ENCODE data around the gene ID2. TPM values are rescaled to one million over a fixed set of nuclear protein-coding genes. Genes with fewer than 3 reads are reported as not detected.

ID2 gene, protein sequence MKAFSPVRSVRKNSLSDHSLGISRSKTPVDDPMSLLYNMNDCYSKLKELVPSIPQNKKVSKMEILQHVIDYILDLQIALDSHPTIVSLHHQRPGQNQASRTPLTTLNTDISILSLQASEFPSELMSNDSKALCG
- total RNA-seq = 100 to 1,000 TPM; 216 to 274 TPM
- polyA plus RNA-seq = 100 to 1,000 TPM; 149 to 488 TPM

DNA sequence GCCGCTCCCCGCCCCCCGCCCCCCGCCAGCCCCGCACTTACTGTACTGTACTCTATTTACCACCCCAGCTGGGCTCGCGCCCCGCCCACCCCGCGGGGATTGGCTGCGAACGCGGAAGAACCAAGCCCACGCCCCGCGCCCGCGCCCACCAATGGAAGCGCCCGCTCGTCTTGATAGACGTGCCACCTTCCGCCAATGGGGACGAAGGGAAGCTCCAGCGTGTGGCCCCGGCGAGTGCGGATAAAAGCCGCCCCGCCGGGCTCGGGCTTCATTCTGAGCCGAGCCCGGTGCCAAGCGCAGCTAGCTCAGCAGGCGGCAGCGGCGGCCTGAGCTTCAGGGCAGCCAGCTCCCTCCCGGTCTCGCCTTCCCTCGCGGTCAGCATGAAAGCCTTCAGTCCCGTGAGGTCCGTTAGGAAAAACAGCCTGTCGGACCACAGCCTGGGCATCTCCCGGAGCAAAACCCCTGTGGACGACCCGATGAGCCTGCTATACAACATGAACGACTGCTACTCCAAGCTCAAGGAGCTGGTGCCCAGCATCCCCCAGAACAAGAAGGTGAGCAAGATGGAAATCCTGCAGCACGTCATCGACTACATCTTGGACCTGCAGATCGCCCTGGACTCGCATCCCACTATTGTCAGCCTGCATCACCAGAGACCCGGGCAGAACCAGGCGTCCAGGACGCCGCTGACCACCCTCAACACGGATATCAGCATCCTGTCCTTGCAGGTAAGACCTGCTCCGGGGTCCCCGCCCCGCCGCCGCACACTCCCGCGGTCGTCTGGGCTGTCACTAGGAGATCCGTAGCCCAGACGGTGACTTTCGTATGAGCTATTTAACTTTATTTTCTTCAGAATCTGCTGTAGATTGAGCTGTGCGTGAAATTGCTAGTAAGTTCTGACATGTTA lies at the start of gene ID2:
TSS of gene ID2 (plus strand) at position 271 of the 907 bp plus-strand sequence. CDS start at position 381, 110 bp downstream.
- no peaks in the 10 kb centered on the region for H3K36me3 ChIP-seq (ENCODE audit: control insufficient read depth in 4 of 4, insufficient read depth in 3 of 4, low read depth in 1 of 4, low read length in 3 of 4)
- TF ChIP-seq FOXA1 (IDR thresholded peaks at IDR 0.05) (no peak), NR2F2 (IDR thresholded peaks at IDR 0.05) (no peak), GABPA (IDR thresholded peaks at IDR 0.05 in 1 of 2, conservative IDR thresholded peaks at IDR 0.05 in 1 of 2) (no peak), HNF4A (conservative IDR thresholded peaks at IDR 0.05) (peak in 1 of 2 donors; percentile 24), HNF4G (IDR thresholded peaks at IDR 0.05) (no peak), CTCF (IDR thresholded peaks at IDR 0.05; ENCODE audit: low read depth, low read length, missing input control) (no peak), RXRA (IDR thresholded peaks at IDR 0.05) (peak; percentile 6 to 13), ATF3 (IDR thresholded peaks at IDR 0.05) (no peak), YY1 (IDR thresholded peaks at IDR 0.05) (peak; percentile 75), JUND (IDR thresholded peaks at IDR 0.05) (peak in 1 of 2 donors; percentile 35), RAD21 (IDR thresholded peaks at IDR 0.05) (peak; percentile 56 to 63), EGR1 (IDR thresholded peaks at IDR 0.05; ENCODE audit: low read depth in 2 of 2) (peak in 1 of 2 donors; percentile 13), TAF1 (conservative IDR thresholded peaks at IDR 0.05) (peak; percentile 100), FOXA2 (IDR thresholded peaks at IDR 0.05) (no peak), SP1 (IDR thresholded peaks at IDR 0.05) (peak; percentile 96)
- TF ChIP-seq, protein P1, sequence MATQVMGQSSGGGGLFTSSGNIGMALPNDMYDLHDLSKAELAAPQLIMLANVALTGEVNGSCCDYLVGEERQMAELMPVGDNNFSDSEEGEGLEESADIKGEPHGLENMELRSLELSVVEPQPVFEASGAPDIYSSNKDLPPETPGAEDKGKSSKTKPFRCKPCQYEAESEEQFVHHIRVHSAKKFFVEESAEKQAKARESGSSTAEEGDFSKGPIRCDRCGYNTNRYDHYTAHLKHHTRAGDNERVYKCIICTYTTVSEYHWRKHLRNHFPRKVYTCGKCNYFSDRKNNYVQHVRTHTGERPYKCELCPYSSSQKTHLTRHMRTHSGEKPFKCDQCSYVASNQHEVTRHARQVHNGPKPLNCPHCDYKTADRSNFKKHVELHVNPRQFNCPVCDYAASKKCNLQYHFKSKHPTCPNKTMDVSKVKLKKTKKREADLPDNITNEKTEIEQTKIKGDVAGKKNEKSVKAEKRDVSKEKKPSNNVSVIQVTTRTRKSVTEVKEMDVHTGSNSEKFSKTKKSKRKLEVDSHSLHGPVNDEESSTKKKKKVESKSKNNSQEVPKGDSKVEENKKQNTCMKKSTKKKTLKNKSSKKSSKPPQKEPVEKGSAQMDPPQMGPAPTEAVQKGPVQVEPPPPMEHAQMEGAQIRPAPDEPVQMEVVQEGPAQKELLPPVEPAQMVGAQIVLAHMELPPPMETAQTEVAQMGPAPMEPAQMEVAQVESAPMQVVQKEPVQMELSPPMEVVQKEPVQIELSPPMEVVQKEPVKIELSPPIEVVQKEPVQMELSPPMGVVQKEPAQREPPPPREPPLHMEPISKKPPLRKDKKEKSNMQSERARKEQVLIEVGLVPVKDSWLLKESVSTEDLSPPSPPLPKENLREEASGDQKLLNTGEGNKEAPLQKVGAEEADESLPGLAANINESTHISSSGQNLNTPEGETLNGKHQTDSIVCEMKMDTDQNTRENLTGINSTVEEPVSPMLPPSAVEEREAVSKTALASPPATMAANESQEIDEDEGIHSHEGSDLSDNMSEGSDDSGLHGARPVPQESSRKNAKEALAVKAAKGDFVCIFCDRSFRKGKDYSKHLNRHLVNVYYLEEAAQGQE (IDR thresholded peaks at IDR 0.05) = peak; percentile 98
- TF ChIP-seq, protein P2, sequence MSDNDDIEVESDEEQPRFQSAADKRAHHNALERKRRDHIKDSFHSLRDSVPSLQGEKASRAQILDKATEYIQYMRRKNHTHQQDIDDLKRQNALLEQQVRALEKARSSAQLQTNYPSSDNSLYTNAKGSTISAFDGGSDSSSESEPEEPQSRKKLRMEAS (IDR thresholded peaks at IDR 0.05) = no peak
- TF ChIP-seq, protein P3, sequence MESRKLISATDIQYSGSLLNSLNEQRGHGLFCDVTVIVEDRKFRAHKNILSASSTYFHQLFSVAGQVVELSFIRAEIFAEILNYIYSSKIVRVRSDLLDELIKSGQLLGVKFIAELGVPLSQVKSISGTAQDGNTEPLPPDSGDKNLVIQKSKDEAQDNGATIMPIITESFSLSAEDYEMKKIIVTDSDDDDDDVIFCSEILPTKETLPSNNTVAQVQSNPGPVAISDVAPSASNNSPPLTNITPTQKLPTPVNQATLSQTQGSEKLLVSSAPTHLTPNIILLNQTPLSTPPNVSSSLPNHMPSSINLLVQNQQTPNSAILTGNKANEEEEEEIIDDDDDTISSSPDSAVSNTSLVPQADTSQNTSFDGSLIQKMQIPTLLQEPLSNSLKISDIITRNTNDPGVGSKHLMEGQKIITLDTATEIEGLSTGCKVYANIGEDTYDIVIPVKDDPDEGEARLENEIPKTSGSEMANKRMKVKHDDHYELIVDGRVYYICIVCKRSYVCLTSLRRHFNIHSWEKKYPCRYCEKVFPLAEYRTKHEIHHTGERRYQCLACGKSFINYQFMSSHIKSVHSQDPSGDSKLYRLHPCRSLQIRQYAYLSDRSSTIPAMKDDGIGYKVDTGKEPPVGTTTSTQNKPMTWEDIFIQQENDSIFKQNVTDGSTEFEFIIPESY (IDR thresholded peaks at IDR 0.05) = no peak
- under 1% methylated on average over 69 of the region's 70 CpGs for WGBS
- peak within 1 kb of the TSS; percentile 91 to 97 (median 92) for H3K4me3 ChIP-seq (ENCODE audit: low read depth in 1 of 3, low read length in 3 of 3)
- no peaks in the 10 kb centered on the region for H3K27me3 ChIP-seq (ENCODE audit: control insufficient read depth in 4 of 4, insufficient read depth in 4 of 4, low read length in 3 of 4)
- peak; percentile 100 for DNase-seq (ENCODE audit: low spot score)
- H3K9ac ChIP-seq (ENCODE audit: low read depth in 1 of 2, low read length in 2 of 2) = peak within 1 kb of the TSS; percentile 94 to 100
- H3K4me1 ChIP-seq (ENCODE audit: control insufficient read depth in 4 of 4, insufficient read depth in 4 of 4, low read length in 3 of 4) = peaks cover 2 to 20% (median 4%) of the 10 kb centered on the region in 4 donors
- peak within 1 kb of the TSS; percentile 100 for H3K27ac ChIP-seq (ENCODE audit: low read depth in 1 of 2, low read length in 2 of 2)
- no peaks in the 10 kb centered on the region for H3K9me3 ChIP-seq (ENCODE audit: control insufficient read depth in 4 of 4, low read length in 3 of 4)
